Measurements from ENCODE around the gene FAM174B.

- TF ChIP-seq POLR2AphosphoS5 (IDR thresholded peaks at IDR 0.05) (no peak), POLR2A (IDR thresholded peaks at IDR 0.05) (no peak), CTCF (IDR thresholded peaks at IDR 0.05) (no peak), EP300 (IDR thresholded peaks at IDR 0.05) (no peak)
Measured at GRCh38 chr15:92657486-92657885, 1.9 kb upstream of the FAM174B start.

Measured in stomach (tissue), 4 donors.